Neuron (in vitro differentiated cells): ENCODE results near the gene RPS6KA2.

Experiments used
- H2AFZ ChIP-seq: one replicate; pipeline ENCODE4 v1.6.1; 2013; ENCODE audit warnings: low read depth, mild to moderate bottlenecking, inconsistent platforms, low read length, moderate library complexity
- H3K27me3 ChIP-seq: one replicate; pipeline ENCODE4 v1.6.1; 2013; ENCODE audit warnings: low read length; ENCODE audit not compliant: insufficient read depth
- H3K36me3 ChIP-seq: one replicate; pipeline ENCODE4 v1.6.1; 2013; ENCODE audit warnings: low read length; ENCODE audit not compliant: insufficient read depth
- H3K4me1 ChIP-seq: one replicate; pipeline ENCODE4 v1.6.1; 2013; ENCODE audit warnings: low read length; ENCODE audit not compliant: insufficient read depth
- H3K4me3 ChIP-seq: 2 replicates; pipeline ENCODE4 v1.5.1; 2013; ENCODE audit warnings: mild to moderate bottlenecking, low read length, moderate library complexity
- H3K9me3 ChIP-seq: one replicate; pipeline ENCODE4 v1.6.1; 2013; ENCODE audit warnings: low read length

RPS6KA2 gene

GRCh38 chr6:166575205-166575604, 51.8 kb downstream of the RPS6KA2 start:
- Histone ChIP-seq H3K9me3 (peaks cover 12% of the 10 kb centered on the region), H3K4me1 (peaks cover 5% of the 10 kb centered on the region), H2AFZ (no peak overlapping the region), H3K27me3 (no peaks in the 10 kb centered on the region), H3K36me3 (no peaks in the 10 kb centered on the region), H3K4me3 (no peak overlapping the region)

GRCh38 chr6:166573511-166574216, 53.4 kb downstream of the RPS6KA2 start:
- Histone ChIP-seq H3K9me3 (peaks cover 12% of the 10 kb centered on the region), H3K27me3 (no peaks in the 10 kb centered on the region), H2AFZ (no peak overlapping the region), H3K4me1 (peaks cover 5% of the 10 kb centered on the region), H3K36me3 (no peaks in the 10 kb centered on the region), H3K4me3 (no peak overlapping the region)

GRCh38 chr6:166572370-166573261, 54.4 kb downstream of the RPS6KA2 start:
- H3K9me3 ChIP-seq: peaks cover 6% of the 10 kb centered on the region
- H3K4me1 ChIP-seq: peaks cover 5% of the 10 kb centered on the region
- H3K4me3 ChIP-seq: no peak overlapping the region
- H3K27me3 ChIP-seq: no peaks in the 10 kb centered on the region
- no peak overlapping the region for H2AFZ ChIP-seq
- H3K36me3 ChIP-seq: no peaks in the 10 kb centered on the region

GRCh38 chr6:166570929-166571713, 55.9 kb downstream of the RPS6KA2 start:
- Histone ChIP-seq H3K4me1 (peaks cover 5% of the 10 kb centered on the region), H2AFZ (no peak overlapping the region), H3K36me3 (no peaks in the 10 kb centered on the region), H3K27me3 (no peaks in the 10 kb centered on the region), H3K4me3 (no peak overlapping the region), H3K9me3 (peaks cover 3% of the 10 kb centered on the region)

- Histone ChIP-seq H3K4me3 (no peak overlapping the region), H2AFZ (no peak overlapping the region), H3K36me3 (no peaks in the 10 kb centered on the region), H3K9me3 (no peaks in the 10 kb centered on the region), H3K27me3 (no peaks in the 10 kb centered on the region), H3K4me1 (peaks cover 8% of the 10 kb centered on the region)
These were observed 57.8 kb downstream of the RPS6KA2 start for GRCh38 chr6:166569206-166569605.

GRCh38 chr6:166567813-166568212, 59.2 kb downstream of the RPS6KA2 start:
- H2AFZ ChIP-seq: no peak overlapping the region
- H3K9me3 ChIP-seq: no peaks in the 10 kb centered on the region
- no peaks in the 10 kb centered on the region for H3K27me3 ChIP-seq
- H3K36me3 ChIP-seq: no peaks in the 10 kb centered on the region
- H3K4me1 ChIP-seq: peaks cover 7% of the 10 kb centered on the region
- no peak overlapping the region for H3K4me3 ChIP-seq

GRCh38 chr6:166567107-166567506, 59.9 kb downstream of the RPS6KA2 start:
- no peak overlapping the region for H3K4me3 ChIP-seq
- peaks cover 7% of the 10 kb centered on the region for H3K4me1 ChIP-seq
- no peaks in the 10 kb centered on the region for H3K9me3 ChIP-seq
- no peaks in the 10 kb centered on the region for H3K27me3 ChIP-seq
- no peak overlapping the region for H2AFZ ChIP-seq
- H3K36me3 ChIP-seq: no peaks in the 10 kb centered on the region

- Histone ChIP-seq H3K4me3 (no peak overlapping the region), H3K4me1 (peaks cover 13% of the 10 kb centered on the region), H2AFZ (no peak overlapping the region), H3K36me3 (no peaks in the 10 kb centered on the region), H3K9me3 (no peaks in the 10 kb centered on the region), H3K27me3 (no peaks in the 10 kb centered on the region)
These were observed 60.7 kb downstream of the RPS6KA2 start for GRCh38 chr6:166566026-166567011.

GRCh38 chr6:166565084-166565967, 61.7 kb downstream of the RPS6KA2 start:
- Histone ChIP-seq H2AFZ (no peak overlapping the region), H3K4me3 (no peak overlapping the region), H3K27me3 (no peaks in the 10 kb centered on the region), H3K4me1 (peaks cover 23% of the 10 kb centered on the region), H3K36me3 (no peaks in the 10 kb centered on the region), H3K9me3 (no peaks in the 10 kb centered on the region)

GRCh38 chr6:166563805-166564204, 63.2 kb downstream of the RPS6KA2 start:
- Histone ChIP-seq H3K36me3 (no peaks in the 10 kb centered on the region), H3K27me3 (no peaks in the 10 kb centered on the region), H2AFZ (no peak overlapping the region), H3K9me3 (peaks cover 4% of the 10 kb centered on the region), H3K4me1 (peaks cover 29% of the 10 kb centered on the region), H3K4me3 (no peak overlapping the region)

- no peak overlapping the region for H2AFZ ChIP-seq
- peaks cover 4% of the 10 kb centered on the region for H3K9me3 ChIP-seq
- no peaks in the 10 kb centered on the region for H3K27me3 ChIP-seq
- no peaks in the 10 kb centered on the region for H3K36me3 ChIP-seq
- no peak overlapping the region for H3K4me3 ChIP-seq
- H3K4me1 ChIP-seq: peaks cover 29% of the 10 kb centered on the region
These were observed 63.9 kb downstream of the RPS6KA2 start for GRCh38 chr6:166563200-166563599.
